ENCODE data around the gene MC1R. TPM values are rescaled to one million over a fixed set of nuclear protein-coding genes. Genes with fewer than 3 reads are reported as not detected.

MC1R gene
- total RNA-seq, result 7.1 and 10.3 TPM in 2 replicates

GRCh38 chr16:89918453-89919347, at the start of gene MC1R:
Gene MC1R, plus strand, starts transcription at chr16:89918862. Its CDS starts 397 bp downstream, at chr16:89919259.

GRCh38 chr16:89873109-89873971, 45.3 kb upstream of the MC1R start, which contains the start of gene TCF25:
Gene TCF25, plus strand, starts transcription at chr16:89873592. Its CDS starts 76 bp downstream, at chr16:89873668.

GRCh38 chr16:89922884-89923639, 4.4 kb downstream of the MC1R start, which contains the start of gene TUBB3:
Gene TUBB3, plus strand, starts transcription at chr16:89923342. Its CDS starts 60 bp downstream, at chr16:89923402.

Other genes with a start within 250 kb of the MC1R start
- 39.6 and 39.9 TPM in 2 replicates for gene CDK10, start 232.2 kb upstream of the MC1R start, total RNA-seq
- gene SPATA2L, start 217.2 kb upstream of the MC1R start, total RNA-seq, result 7.7 and 14.2 TPM in 2 replicates
- 12.8 and 18.2 TPM in 2 replicates for gene VPS9D1, start 198.0 kb upstream of the MC1R start, total RNA-seq
- 12.2 and 16.2 TPM in 2 replicates for gene ZNF276, start 197.3 kb upstream of the MC1R start, total RNA-seq
- gene FANCA, start 102.2 kb upstream of the MC1R start, total RNA-seq, result 6.1 and 14.0 TPM in 2 replicates
- 2.2 and 3.6 TPM in 2 replicates for gene SPIRE2, start 90.4 kb upstream of the MC1R start, total RNA-seq
- 215 and 233 TPM in 2 replicates for gene TCF25, start 45.3 kb upstream of the MC1R start, total RNA-seq
- 559 and 710 TPM in 2 replicates for gene TUBB3, start 4.5 kb downstream of the MC1R start, total RNA-seq
- gene DEF8, start 29.9 kb downstream of the MC1R start, total RNA-seq, result 105 and 112 TPM in 2 replicates
- gene DBNDD1, start 100.6 kb downstream of the MC1R start, total RNA-seq, result 3.1 and 4.1 TPM in 2 replicates
- gene PRDM7, start 158.5 kb downstream of the MC1R start, total RNA-seq, result not detected in 2 replicates